Stimulated activated CD4-positive, alpha-beta T cell treated with anti-CD3 and anti-CD28 coated beads, Interleukin-12 subunit alpha, Interleukin-12 subunit beta, amount 100 ng/mL, for 24 hours (primary cell): ENCODE data around the gene CTRB2.
"Not testable (repeated sequence)": the region's sequence is repeated elsewhere in the genome, so short reads cannot be mapped to it uniquely, and the experiment has no call there.

ENCODE experiments used
- DNase-seq, 2 experiments: peaks; one replicate each; pipeline ENCODE4 v3.0.0-alpha.2; 2020; ENCODE audit warnings: low read depth in 2 of 2

The CTRB2 gene

DNA sequence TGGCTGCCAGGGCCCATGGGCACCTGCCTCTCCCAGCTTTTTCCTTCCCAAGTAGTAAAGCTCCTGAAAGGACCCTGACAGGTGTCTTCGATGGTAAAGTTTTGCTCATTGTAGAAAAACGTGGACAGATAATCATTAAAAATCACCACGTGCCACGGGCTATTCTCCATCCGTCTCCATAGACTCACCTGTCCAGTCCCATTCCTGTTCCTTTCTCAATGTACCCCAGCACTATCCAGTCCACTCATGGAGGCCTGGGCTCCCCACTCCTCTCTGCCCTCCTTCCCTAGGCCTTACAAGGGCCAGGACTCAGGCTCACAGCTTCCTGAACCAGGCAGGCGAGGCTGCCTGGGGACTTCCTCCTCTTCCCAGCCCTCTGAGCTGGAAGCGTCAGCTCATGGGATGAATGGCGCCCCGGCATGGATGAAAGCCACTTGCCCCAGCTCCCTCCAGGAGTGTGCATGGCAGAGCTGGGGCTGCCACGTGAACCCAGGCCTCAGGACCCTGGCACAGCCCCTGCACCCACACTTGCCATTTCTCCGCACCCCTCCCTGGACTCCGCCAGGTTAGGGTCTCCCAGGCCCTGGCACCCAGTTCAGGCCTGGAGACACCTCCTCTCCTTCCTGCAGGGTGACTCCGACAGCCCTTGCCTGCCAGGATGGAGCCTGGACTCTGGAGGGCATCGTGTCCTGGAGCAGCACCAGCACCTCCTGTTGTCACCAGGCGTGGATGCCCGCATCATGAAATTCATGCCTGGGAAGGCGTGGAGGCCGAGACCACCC lies 20.6 kb upstream of the CTRB2 start:
- no peak for DNase-seq

DNA sequence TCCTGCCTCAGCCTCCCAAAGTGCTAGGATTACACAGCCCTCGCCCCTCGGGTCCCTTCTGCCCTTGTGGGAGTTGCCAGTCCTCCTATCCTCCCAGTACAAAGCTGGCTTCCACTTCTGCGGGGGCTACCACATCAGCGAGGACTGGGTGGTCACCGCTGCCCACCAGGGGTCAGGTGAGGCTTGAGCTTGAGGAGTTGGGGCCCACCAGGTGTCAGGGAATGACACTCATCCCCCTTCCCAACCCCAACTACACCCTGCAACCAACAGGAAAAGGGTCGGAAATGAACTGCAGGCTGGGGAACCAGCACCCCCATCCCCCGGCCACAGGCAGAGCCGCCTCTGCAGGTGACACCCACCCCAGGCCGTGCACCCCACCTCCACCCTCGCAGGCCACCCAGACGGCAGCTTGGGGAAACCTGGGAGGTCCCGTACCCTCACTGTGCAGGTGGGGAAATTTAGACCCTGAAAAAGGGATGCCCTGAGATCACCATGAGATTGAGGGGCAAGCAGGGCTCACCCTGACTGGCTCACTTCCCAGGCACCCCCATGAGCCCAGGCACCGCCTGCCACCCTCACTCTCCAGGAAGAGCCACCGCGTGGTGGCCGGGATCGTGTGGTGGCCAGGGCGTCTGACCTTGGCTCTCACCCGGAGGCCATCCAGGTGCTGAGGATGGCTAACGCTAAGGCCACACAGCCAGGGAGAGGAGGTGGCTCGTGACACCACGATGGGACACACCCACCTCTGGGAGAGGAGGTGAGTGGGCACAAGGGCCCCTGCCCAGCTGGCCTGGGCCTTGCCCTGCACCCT lies 19.8 kb upstream of the CTRB2 start:
- no peak for DNase-seq

DNA sequence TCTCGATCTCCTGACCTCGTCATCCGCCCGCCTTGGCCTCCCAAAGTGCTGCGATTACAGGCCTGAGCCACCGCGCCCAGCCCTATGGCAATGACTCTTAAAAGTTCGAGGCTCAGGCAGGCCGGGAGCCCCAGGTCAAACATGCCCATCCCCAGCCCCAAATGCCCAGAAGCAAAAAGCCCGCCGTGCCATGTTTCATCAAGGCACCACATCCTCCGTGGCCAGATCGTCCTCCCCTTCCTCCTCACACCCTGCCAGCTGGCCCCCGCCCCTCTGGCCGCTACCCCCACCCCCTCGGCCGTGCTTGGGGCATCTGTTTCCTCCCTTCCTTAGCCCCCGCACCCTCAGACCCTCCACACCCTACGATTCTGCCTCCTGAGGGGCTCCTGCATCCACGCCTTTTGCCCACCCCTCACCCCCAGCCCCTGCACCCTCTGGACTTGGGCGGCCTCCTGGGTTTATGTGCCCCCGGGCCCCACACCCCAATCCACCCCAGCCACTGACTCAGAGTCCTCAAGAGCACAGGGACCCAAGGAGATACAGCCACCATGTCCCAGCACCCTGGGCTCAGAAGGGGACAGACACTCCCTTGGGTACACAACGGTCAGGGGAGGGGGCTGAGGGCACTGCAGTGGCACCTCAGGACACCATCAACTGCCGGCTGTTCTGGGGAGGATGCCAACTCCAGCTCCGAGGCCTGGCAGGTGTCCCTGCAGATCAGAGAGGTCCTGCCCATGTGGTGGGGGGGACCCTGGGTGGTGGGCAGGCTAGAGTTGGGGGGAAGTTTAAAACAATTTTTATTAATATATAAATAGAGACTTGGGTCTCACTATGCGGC lies 18.9 kb upstream of the CTRB2 start:
- no peak for DNase-seq

DNA sequence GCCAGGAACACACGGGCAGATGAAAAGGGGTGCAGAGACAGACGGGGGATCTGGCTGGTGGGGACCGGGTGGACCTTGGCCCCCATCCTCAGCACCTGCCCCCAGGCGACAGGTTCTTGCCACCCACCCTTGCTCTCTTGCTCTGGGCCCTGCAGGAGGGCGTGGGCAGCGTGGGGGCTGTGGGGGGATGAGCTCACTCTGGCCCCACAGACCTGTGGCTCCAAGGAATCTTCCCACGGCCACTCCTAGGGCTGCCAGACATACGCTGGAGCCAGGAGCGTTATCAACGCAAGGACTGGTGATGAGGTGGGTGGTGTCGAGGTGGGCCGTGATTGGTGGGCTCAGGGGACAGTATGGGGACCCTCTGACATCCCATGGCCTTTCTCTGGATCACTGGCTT lies 18.1 kb upstream of the CTRB2 start:
- DNase-seq, result no peak

DNA sequence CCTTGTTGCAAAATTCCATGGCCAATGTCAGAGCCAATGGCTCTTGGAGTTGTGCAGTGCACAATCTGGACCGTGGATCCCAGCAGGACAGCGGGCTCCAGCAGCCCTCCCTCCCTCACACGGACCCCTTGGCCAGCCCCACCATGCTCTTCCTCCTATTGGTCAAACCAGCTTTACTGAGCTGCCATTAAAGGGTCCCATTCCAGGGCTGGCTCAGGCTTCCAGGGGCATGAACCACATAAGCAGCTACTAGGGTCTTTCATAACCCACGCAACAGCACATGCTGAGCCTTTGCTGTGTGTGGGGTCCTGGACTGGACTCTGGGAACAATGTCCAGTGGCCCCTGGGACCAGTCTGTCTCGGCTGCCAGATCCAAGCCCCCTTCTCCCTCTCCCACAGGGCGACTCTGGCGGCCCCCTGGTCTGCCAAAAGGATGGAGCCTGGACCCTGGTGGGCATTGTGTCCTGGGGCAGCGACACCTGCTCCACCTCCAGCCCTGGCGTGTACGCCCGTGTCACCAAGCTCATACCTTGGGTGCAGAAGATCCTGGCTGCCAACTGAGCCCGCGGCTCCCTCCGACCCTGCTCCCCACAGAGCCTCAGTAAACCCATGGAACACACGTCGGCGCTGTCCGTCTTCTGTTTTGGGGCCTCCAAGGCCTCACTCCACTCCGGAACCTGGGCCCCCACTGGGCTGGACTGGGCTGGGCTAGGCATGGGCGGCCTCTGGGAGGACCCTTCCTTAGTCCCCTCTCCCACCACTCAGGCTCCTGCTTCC lies 17.5 kb upstream of the CTRB2 start:
- DNase-seq, result no peak

DNA sequence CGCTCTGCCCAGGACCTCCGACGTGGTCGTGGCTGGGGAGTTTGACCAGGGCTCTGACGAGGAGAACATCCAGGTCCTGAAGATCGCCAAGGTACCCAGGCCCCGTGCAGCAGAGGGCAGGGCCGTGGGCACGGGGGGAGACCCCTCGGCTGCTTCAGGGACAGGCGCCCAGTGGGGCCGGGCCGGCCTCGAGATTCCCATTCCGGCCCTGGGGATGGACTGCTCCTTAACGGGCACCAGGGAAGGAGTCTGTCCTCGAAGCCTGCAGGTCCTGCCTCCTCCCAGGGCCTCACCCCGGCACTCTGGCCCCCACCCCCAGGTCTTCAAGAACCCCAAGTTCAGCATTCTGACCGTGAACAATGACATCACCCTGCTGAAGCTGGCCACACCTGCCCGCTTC lies 16.2 kb upstream of the CTRB2 start:
- DNase-seq, result not testable (repeated sequence)

DNA sequence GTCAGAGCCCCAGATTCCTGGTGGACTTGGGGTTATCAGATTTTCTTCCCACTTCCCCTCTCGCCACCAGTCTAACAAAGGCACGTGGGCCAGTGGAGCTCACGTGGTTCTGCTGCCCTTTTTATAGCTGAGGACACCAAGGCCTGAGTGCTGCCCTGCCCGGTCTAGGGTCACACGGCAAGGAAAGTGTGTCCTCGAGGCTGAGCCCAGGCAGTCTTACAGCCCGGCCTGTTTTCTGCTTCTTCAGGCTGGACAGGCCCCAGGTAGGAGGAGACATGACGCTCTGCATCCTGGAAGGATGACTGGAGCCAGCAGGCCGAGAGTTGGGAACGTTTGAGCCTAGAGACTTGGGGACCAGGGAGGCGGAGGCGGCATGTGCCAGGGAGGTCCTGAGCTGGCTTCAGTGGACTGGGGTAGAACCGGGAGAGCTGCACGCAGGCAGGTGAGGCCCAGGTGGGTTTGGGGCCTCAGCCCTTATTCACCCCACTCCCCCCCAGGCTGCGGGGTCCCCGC lies 15.4 kb upstream of the CTRB2 start:
- no peak for DNase-seq

DNA sequence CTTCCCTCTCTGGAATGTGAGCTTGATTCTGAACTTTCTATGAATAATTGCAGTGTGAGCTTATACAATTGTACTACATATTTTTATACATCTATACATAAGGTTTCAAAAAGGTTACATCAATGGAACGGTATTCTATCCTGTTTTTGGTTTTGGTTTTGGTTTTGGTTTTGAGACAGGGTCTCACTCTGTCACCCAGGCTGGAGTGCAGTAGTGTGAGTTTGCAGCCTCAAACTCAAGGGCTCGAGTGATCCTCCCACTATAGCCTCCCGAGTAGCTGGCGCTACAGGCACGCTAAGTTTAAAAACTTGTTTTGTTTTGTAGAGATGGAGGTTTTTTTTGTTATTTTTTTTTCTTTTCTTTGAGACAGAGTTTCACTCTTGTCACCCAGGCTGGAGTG lies 12.9 kb upstream of the CTRB2 start:
- no peak for DNase-seq

DNA sequence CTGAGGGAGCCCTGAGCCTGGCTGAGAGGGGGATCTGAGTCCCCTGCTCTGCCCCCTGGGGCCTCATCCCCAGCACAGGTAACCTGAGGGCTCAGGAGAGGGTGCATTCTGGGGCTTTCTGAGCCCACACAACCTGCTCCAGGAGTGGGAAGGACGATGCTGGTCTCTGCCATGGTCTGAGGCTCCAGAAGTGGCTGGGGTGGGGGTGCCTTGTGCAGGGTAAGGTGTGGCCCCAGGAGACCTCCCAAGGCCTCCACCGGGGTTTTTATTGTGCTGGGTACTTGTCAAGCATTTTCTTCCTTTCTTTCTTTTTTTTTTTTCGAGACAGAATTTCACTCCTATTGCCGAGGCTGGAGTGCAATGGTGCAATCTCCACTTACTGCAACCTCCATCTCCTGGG lies 12.1 kb upstream of the CTRB2 start:
- DNase-seq, result no peak

DNA sequence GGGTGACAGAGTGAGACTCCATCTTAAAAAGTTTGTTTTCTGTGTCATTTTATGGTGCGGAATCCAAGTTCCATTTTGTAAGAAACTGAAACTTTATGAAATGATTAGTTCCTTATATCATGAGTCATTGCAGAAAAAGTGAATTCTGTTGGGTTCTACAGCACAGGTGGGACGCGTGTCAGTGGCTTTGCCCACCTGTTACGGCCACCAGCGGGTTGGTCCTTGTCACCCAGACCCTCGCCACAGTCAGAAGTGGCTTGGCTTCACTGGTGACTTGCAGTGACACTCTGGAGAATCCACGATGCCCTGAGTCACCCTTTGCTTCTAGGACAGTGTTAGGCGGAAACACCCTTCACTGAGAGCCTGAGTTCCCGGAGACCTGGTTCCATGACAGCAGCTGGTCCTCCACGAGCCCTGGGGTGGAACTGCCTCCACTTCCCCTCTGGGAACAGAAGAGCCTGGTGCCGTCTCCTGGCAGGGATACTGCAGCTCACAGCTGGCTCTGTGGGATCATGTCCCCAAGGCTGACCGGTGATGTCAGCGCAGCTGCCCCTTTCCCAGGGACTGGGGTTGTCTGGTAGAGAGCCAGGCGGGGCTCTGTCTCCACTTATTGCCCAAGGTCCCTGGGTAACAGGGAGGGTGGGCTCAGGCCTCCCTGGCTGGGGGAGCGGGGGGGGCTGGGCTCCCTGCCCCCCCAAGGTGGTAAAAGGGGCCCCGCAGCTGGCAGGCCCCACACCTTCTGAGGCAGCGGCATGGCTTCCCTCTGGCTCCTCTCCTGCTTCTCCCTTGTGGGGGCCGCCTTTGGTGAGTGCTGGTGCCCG lies 11.5 kb upstream of the CTRB2 start, which contains the start of gene CTRB1:
TSS of gene CTRB1 (plus strand) at position 733 of the 821 bp plus-strand sequence. CDS start at position 753, 20 bp downstream.
- DNase-seq, result no peak

DNA sequence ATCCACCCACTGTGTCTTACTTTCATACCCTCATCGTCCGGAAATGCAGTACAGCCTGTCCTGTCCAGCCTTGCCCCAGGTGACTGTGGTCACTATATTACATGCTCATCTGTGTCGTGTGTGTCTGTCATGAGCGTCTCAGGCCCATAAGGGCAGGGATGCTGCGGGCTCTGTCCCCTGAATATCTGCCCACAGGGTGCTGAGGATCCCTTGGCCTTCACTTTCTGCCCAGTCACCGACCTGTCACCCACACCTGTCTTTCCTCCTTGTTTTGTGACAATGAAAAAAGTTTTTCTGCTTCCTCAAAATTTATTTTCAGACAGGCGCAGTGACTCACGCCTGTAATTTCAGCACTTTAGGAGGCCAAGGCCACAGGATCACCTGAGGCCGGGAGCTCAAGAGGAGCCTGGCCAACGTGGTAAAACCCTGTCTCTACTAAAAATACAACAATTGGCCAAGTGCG lies 10.5 kb upstream of the CTRB2 start:
- DNase-seq, result no peak

DNA sequence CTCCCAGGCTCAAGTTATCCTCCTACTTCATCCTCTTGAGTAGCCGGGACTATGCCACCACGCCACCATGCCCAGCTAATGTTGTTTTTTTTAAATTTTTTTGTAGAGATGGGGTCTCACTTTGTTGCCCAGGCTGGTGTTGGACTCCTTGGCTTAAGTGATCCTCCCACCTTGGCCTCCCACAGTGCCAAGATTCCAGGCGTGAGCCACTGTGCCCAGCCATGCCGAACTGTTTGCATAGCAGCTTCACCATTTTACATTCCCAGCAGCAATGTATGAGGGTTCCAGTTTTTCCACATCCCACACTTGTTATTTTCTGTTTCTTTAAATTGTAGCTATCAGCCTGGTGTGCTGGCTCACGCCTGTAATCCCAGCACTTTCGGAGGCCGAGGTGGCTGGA lies 9.6 kb upstream of the CTRB2 start:
- no peak for DNase-seq

DNA sequence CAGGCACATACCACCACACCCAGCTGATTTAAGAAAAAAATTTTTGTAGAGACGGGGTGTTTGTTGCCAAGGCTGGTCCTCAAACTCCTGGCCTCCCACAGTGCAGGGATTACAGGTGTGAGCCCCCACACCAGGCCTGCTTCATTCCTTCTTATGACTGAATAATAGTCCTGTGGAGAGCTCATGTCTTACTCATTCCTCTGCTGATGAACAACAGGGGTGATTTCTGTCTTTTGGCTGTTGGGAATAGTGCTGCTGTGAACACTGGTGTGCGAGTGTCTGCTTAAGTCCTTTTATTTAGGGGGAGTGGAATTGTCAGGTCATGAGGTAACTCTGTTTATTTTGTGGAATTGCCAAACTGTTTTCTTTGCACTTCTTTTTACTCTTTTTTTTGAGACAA lies 9.2 kb upstream of the CTRB2 start:
- no peak for DNase-seq

DNA sequence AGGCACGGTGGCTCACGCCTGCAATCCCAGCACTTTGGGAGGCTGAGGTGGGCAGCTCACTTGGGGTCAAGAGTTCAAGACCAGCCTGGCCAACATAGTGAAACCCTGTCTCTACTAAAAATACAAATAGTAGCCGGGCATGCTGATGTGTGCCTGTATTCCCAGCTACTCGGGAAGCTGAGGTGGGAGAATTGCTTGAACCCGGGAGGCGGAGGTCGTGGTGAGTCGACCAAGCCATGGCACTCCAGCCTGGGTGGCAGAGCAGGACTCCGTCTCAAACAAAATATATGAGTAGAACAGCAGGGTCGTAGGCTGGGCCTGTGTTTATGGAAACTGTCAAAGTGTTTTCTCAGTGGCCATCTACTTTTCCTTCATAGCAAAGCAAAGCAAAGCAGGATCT lies 4.3 kb upstream of the CTRB2 start:
- not testable (repeated sequence) for DNase-seq

DNA sequence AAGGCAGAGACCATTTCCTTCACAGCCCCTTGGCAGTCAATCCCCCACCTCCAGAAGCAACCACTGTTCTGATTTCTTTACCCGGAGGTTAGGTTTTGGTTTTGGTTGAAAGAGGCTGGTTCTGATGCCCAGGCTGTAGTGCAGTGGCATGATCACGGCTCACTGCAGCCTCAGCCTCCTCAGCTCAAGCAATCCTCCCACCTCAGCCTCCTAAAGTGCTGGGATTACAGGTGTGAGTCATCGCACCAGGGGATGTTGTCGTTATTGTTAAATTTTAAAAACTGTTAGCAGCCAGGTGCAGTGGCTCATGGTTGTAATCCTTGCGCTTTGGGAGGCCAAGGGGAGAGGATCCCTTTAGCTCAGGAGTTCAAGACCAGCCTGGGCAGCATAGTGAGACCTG lies 3.0 kb upstream of the CTRB2 start:
- DNase-seq, result no peak

DNA sequence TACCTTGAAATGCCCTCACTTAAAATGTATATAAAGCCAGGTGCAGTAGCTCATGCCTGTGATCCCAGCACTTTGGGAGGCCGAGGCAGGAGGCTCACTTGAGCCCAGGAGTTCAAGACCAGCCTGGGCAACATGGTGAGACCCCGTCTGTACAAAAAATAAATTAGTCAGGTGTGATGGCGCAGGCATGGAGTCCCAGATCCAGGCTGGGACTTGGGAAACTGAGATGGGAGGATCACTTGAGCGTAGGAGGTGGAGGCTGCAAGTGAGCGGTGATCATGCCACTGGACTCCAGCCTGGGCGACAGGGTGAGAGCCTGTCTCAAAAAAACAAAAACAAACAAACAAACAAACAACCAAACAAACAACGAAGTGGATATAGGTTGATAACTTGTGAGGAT lies 2.6 kb upstream of the CTRB2 start:
- DNase-seq, result not testable (repeated sequence)

DNA sequence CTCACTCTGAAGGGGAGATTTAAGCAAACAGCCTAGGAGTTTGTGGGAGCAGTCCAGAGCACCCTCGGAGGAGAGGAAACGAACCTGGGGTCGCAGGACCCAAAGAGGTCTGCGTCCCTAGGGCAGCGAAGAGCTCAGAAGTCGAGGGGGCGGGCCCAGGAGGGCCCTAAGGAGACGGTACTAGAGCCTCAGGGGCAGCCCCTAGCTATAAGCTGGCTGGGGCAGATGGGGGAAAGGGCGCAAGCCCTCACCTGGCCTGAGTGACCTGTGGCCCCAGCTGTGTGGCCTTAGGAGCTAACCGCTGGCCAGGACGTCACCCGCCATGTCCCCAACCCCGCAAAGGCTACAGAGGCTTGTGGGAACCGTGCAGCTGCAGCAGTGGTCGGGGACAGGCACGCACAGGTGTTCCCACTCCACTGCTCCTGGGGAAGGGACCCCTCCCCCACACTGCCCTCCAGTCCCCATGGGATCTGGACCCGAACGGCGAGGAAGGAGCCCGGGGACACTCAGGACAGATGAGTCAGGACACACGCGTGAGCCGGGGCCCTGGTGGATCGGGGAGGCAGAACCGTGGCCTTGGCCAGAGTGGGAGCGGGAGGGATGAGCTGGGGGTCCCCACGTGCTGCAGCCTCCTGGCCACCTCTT lies 2.0 kb upstream of the CTRB2 start:
- DNase-seq, result no peak

DNA sequence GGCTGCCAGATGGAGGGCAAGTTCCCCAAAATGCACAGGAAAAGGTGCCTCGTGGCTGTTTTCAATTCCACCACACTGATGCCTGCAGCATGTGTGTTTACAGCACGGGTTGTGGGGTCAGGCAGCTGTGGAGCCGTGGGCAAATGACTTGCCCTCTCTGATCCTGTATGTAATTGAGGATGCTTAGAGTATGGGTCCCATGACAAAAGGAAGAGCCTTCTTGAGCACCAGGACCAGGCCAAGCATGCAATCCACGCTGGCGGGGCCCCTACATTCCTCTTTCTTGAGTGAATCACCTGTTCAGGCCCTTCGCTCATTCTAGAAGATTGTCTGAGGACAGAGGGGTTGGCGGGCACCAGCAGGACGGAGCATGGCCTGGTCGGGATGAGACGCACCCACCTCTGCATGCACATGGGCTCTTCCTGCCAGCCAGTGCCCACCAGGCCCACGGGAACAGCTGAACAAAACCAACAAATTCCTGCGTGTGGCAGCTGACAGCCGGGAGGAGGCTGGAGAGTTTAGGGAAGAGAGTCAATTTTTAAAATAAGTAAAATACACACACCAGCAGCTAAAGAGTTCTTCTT lies 1.4 kb upstream of the CTRB2 start:
- DNase-seq, result no peak

DNA sequence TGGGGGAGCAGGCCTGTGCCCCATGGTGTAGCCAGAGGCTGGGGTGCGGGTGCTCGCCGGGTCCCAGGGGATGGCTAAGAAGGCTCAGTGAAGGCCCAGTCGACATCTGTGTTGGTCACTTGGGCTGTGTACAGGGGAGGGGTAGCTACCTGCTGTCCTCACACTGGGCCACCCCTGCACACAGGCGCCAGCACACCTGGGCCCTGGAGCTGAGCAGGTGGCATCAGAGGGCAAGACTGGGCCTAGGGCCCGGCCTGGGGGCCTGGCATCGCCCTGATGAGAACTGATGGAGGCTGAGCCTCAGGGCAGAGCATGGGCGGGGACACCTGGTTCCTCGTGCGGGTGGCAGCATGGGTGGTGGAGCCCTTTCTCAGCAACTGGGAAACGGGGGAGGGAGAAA lies 870 bp upstream of the CTRB2 start:
- no peak for DNase-seq
